ENCODE results near the gene TWSG1.

The TWSG1 gene

DNA sequence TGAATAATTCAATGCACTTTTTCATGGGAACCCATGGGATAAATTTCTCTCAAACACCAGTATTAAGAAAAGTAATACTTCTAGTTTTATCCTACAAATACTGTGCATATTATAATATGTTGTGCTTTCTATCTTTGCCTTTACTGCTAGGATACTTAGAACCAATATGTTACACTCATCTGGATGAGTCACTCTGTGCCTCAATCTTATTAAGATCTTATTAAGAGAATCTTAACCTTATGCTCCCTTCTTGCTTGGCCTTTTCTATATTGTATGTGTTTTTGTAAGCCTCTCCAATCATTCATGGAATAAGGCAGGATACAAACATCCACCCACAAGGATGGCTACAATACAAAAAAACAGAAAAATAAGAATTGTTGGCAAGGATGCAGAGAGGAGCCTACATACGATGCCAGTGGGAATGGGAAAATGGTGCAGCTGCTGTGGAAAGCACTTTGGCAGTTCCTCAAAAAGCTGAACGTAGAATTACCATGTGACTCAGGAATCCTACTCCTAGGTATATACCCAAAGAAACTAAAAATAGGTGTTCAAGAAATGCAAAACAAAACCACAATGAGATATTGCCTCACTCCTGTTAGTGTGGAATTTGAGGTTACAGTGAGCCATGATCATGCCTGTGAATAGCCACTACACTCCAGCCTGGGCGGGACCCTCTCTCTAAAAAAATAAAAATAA, 10.7 kb upstream of the TWSG1 start:
- TF ChIP-seq, protein P1, sequence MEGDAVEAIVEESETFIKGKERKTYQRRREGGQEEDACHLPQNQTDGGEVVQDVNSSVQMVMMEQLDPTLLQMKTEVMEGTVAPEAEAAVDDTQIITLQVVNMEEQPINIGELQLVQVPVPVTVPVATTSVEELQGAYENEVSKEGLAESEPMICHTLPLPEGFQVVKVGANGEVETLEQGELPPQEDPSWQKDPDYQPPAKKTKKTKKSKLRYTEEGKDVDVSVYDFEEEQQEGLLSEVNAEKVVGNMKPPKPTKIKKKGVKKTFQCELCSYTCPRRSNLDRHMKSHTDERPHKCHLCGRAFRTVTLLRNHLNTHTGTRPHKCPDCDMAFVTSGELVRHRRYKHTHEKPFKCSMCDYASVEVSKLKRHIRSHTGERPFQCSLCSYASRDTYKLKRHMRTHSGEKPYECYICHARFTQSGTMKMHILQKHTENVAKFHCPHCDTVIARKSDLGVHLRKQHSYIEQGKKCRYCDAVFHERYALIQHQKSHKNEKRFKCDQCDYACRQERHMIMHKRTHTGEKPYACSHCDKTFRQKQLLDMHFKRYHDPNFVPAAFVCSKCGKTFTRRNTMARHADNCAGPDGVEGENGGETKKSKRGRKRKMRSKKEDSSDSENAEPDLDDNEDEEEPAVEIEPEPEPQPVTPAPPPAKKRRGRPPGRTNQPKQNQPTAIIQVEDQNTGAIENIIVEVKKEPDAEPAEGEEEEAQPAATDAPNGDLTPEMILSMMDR (IDR thresholded peaks at IDR 0.05): no peak
- no peak overlapping the region for H3K4me3 ChIP-seq (ENCODE audit: low read depth, low read length)
- H3K4me1 ChIP-seq: no peaks in the 10 kb centered on the region
- H3K27me3 ChIP-seq (ENCODE audit: control insufficient read depth, insufficient read depth, low read length): no peaks in the 10 kb centered on the region
- no peaks in the 10 kb centered on the region for H3K36me3 ChIP-seq (ENCODE audit: control insufficient read depth, insufficient read depth, low read length)
- no peak overlapping the region for H3K4me2 ChIP-seq (ENCODE audit: low read length)
- no peaks in the 10 kb centered on the region for H3K79me2 ChIP-seq
- H2AFZ ChIP-seq: no peak overlapping the region
- no peaks in the 10 kb centered on the region for H3K9me3 ChIP-seq (ENCODE audit: control insufficient read depth, low read length)
- H3K27ac ChIP-seq: no peak overlapping the region
- H3K9ac ChIP-seq: no peak overlapping the region

DNA sequence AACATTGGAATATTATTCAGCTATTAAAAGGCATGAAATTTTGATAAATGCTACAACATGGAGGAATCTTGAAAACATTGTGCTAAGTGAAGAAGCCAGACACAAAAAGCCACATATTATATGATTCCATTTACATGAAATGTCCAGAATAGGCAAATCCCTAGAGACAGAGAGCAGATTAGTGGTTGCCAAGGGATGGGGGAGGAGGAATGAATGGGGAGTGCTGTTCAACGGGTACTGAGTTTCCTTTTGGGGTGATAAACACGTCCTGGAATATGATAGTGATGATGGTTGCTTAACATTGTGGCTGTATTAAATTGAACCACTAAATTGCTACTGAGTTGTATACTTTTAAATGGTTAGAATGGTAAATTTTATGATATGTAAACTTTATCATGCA, 8.9 kb upstream of the TWSG1 start:
- no peaks in the 10 kb centered on the region for H3K4me1 ChIP-seq
- H3K9ac ChIP-seq: no peak overlapping the region
- H3K4me2 ChIP-seq (ENCODE audit: low read length): no peak overlapping the region
- no peaks in the 10 kb centered on the region for H3K27me3 ChIP-seq (ENCODE audit: control insufficient read depth, insufficient read depth, low read length)
- no peaks in the 10 kb centered on the region for H3K36me3 ChIP-seq (ENCODE audit: control insufficient read depth, insufficient read depth, low read length)
- TF ChIP-seq, protein P1 (IDR thresholded peaks at IDR 0.05): no peak
- H3K27ac ChIP-seq: no peak overlapping the region
- no peaks in the 10 kb centered on the region for H3K9me3 ChIP-seq (ENCODE audit: control insufficient read depth, low read length)
- H2AFZ ChIP-seq: no peak overlapping the region
- no peaks in the 10 kb centered on the region for H3K79me2 ChIP-seq
- no peak overlapping the region for H3K4me3 ChIP-seq (ENCODE audit: low read depth, low read length)

DNA sequence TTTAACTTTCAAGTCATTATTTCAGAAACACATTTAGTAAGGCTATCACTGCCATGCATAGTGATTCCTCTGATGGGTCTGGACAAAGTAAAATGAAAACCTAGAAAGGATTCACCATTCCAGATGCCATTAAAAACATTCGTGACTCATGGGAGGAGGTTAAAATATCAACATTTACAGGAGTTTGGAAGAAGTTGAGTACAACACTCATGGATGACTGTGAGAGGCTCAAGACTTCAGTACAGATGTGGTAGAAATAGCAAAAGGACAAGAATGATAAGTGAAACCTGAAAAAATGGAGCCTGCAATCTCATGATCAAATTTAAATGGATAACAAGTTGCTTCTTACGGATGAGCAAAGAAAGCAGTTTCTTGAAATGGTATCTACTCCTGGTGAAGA, 5.8 kb upstream of the TWSG1 start:
- H3K4me3 ChIP-seq (ENCODE audit: low read depth, low read length): no peak overlapping the region
- no peak overlapping the region for H3K4me2 ChIP-seq (ENCODE audit: low read length)
- no peaks in the 10 kb centered on the region for H3K27me3 ChIP-seq (ENCODE audit: control insufficient read depth, insufficient read depth, low read length)
- TF ChIP-seq, protein P1 (IDR thresholded peaks at IDR 0.05): no peak
- H2AFZ ChIP-seq: no peak overlapping the region
- H3K79me2 ChIP-seq: no peaks in the 10 kb centered on the region
- no peak overlapping the region for H3K27ac ChIP-seq
- H3K9me3 ChIP-seq (ENCODE audit: control insufficient read depth, low read length): no peaks in the 10 kb centered on the region
- no peak overlapping the region for H3K9ac ChIP-seq
- H3K36me3 ChIP-seq (ENCODE audit: control insufficient read depth, insufficient read depth, low read length): no peaks in the 10 kb centered on the region
- H3K4me1 ChIP-seq: no peaks in the 10 kb centered on the region

DNA sequence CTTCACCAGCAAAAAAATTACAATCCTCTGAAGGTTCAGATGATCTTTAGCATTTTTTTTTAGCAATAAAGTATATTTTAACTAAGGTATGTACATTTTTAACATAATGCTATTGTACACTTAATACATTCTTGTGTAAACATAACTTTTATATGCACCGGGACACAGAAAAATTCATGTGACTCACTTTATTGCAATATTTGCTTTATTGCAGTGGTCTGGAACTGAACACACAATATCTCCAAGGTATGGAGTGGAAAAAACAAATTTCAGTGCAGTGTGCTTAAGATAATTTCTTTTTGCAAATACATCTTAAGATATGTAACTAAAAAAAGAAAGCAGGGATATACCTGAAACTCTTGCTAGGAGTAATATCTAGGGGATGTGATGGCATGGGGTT, 5.1 kb upstream of the TWSG1 start:
- TF ChIP-seq, protein P1 (IDR thresholded peaks at IDR 0.05): no peak
- Histone ChIP-seq H3K9ac (no peak overlapping the region), H3K4me1 (no peaks in the 10 kb centered on the region), H3K4me3 (ENCODE audit: low read depth, low read length) (no peak overlapping the region), H3K27ac (no peak overlapping the region), H2AFZ (no peak overlapping the region), H3K79me2 (no peaks in the 10 kb centered on the region), H3K27me3 (ENCODE audit: control insufficient read depth, insufficient read depth, low read length) (no peaks in the 10 kb centered on the region), H3K36me3 (ENCODE audit: control insufficient read depth, insufficient read depth, low read length) (no peaks in the 10 kb centered on the region), H3K4me2 (ENCODE audit: low read length) (no peak overlapping the region), H3K9me3 (ENCODE audit: control insufficient read depth, low read length) (no peaks in the 10 kb centered on the region)

DNA sequence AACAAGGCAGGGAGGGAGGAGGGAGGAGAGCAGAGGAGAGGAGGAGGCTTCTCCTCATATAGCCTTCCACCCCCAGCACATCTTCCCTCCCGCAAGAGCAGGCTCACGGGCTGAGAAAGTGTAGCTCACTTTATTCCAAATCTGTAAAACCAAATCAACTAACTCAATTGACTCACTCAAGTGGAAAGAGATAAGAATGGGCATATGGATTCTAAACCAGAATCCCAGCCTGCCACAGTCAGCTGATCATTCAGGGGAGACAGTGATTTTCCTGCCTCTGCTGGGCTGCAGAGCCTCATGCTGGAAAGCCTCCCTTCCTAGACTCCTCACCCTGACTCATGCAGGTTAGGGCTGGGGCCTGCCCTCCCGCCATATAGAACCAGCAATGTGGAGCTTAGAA, 4.2 kb upstream of the TWSG1 start:
- Histone ChIP-seq H3K36me3 (ENCODE audit: control insufficient read depth, insufficient read depth, low read length) (no peaks in the 10 kb centered on the region), H3K27ac (no peak overlapping the region), H3K4me2 (ENCODE audit: low read length) (no peak overlapping the region), H3K27me3 (ENCODE audit: control insufficient read depth, insufficient read depth, low read length) (no peaks in the 10 kb centered on the region), H3K9me3 (ENCODE audit: control insufficient read depth, low read length) (no peaks in the 10 kb centered on the region), H3K4me1 (peaks cover 4% of the 10 kb centered on the region), H2AFZ (peak overlapping the region; percentile 35), H3K79me2 (no peaks in the 10 kb centered on the region), H3K4me3 (ENCODE audit: low read depth, low read length) (no peak overlapping the region), H3K9ac (no peak overlapping the region)
- TF ChIP-seq, protein P1 (IDR thresholded peaks at IDR 0.05): no peak
